Left ventricle myocardium inferior (tissue), 1 donor: ENCODE data around the gene GRIK5. TPM values are rescaled to one million over a fixed set of nuclear protein-coding genes. Genes with fewer than 3 reads are reported as not detected.

ENCODE experiments used
- DNase-seq: peaks from one replicate; pipeline ENCODE4 v3.0.0-alpha.2; 2020
- H3K27ac ChIP-seq: fragments of 200-600 bp; replicated peaks from 2 replicates; pipeline ENCODE4 v1.8.0; 2021
- H3K27me3 ChIP-seq: fragments of 200-600 bp; 2 replicates; pipeline ENCODE4 v1.8.0; 2021; ENCODE audit warnings: low read depth
- H3K36me3 ChIP-seq: fragments of 200-600 bp; 2 replicates; pipeline ENCODE4 v1.8.0; 2021
- H3K4me1 ChIP-seq: fragments of 200-600 bp; 2 replicates; pipeline ENCODE4 v1.8.0; 2021
- H3K4me3 ChIP-seq: fragments of 200-600 bp; 2 replicates; pipeline ENCODE4 v1.8.0; 2021; ENCODE audit warnings: mild to moderate bottlenecking, moderate library complexity
- H3K9me3 ChIP-seq: fragments of 200-600 bp; replicated peaks from 2 replicates; pipeline ENCODE4 v1.8.0; 2021
- CTCF ChIP-seq: fragments of 200-600 bp; IDR thresholded peaks from 2 replicates; pipeline ENCODE4 v1.8.0; 2021; ENCODE audit warnings: antibody characterized with exemption, mild to moderate bottlenecking, borderline replicate concordance
- intact Hi-C: fragments of 100-400 bp; cut with micrococcal nuclease; formaldehyde crosslinking; loops from one replicate; pipeline ENCODE4 v1.11.0; 2022
- total RNA-seq: library from RNA; stranded (reverse); fragmentation: NEBNext Ultra II Directional; extraction: Animal tissue kit (Norgen Biotek cat#: 25700); gene quantifications from one replicate; pipeline ENCODE4 v1.2.1, GENCODE V29; 2021
- donor health status: DM: no; HTN: yes; CAD: no; lungs with severe emphysema.

The GRIK5 gene
- total RNA-seq, 1 donor from 2014 or later = 2.1 TPM

- H3K4me3 ChIP-seq = peak overlapping the region; percentile 94
- TF ChIP-seq CTCF = peak; percentile 84
- peaks cover 40% of the 10 kb centered on the region for H3K4me1 ChIP-seq
- intact Hi-C loops = no loop called here
- H3K9me3 ChIP-seq = no peaks in the 10 kb centered on the region
- peaks cover 6% of the 10 kb centered on the region for H3K36me3 ChIP-seq
- no peaks in the 10 kb centered on the region for H3K27me3 ChIP-seq
- peak overlapping the region; percentile 92 for H3K27ac ChIP-seq
- DNase-seq = peak; percentile 48
Observed at GRCh38 chr19:41957838-41958366, 112.1 kb downstream of the GRIK5 start.

- H3K27ac ChIP-seq = peak overlapping the region; percentile 92
- intact Hi-C loops = no loop called here
Observed at GRCh38 chr19:41957161-41957837, 112.7 kb downstream of the GRIK5 start.

GRCh38 chr19:41956621-41957020, 113.4 kb downstream of the GRIK5 start:
- Histone ChIP-seq H3K27me3 (no peaks in the 10 kb centered on the region), H3K4me3 (no peak overlapping the region), H3K36me3 (peaks cover 6% of the 10 kb centered on the region), H3K27ac (no peak overlapping the region), H3K4me1 (peaks cover 40% of the 10 kb centered on the region), H3K9me3 (no peaks in the 10 kb centered on the region)
- TF ChIP-seq CTCF = no peak
- intact Hi-C loops = no loop called here
- no peak for DNase-seq

More at GRCh38 chr19:41957161-41957837, 112.7 kb downstream of the GRIK5 start:
- Histone ChIP-seq H3K4me3 (peak overlapping the region; percentile 94), H3K36me3 (peaks cover 6% of the 10 kb centered on the region), H3K9me3 (no peaks in the 10 kb centered on the region), H3K27me3 (no peaks in the 10 kb centered on the region), H3K4me1 (peaks cover 40% of the 10 kb centered on the region)
- DNase-seq = no peak
- TF ChIP-seq CTCF = no peak

- no peaks in the 10 kb centered on the region for H3K9me3 ChIP-seq
- no peak for DNase-seq
- H3K4me3 ChIP-seq = no peak overlapping the region
- H3K27ac ChIP-seq = no peak overlapping the region
- TF ChIP-seq CTCF = no peak
- intact Hi-C loops = no loop called here
- H3K27me3 ChIP-seq = no peaks in the 10 kb centered on the region
- peaks cover 40% of the 10 kb centered on the region for H3K4me1 ChIP-seq
- peaks cover 6% of the 10 kb centered on the region for H3K36me3 ChIP-seq
Observed at GRCh38 chr19:41955521-41955920, 114.5 kb downstream of the GRIK5 start.

- peaks cover 3% of the 10 kb centered on the region for H3K36me3 ChIP-seq
- no peaks in the 10 kb centered on the region for H3K27me3 ChIP-seq
- peaks cover 12% of the 10 kb centered on the region for H3K4me1 ChIP-seq
- H3K9me3 ChIP-seq = no peaks in the 10 kb centered on the region
- TF ChIP-seq CTCF = peak; percentile 99
- H3K27ac ChIP-seq = no peak overlapping the region
- no peak overlapping the region for H3K4me3 ChIP-seq
- peak; percentile 73 for DNase-seq
- intact Hi-C loops = no loop called here
Observed at GRCh38 chr19:41951686-41952172, 118.3 kb downstream of the GRIK5 start.

Other genes with a start within 250 kb of the GRIK5 start
- not detected for gene LYPD4, start 225.5 kb downstream of the GRIK5 start, total RNA-seq
- gene DMRTC2, start 225.2 kb downstream of the GRIK5 start, total RNA-seq = not detected
- gene RPS19, start 210.0 kb downstream of the GRIK5 start, total RNA-seq = 611 TPM
- not detected for gene CD79A, start 192.9 kb downstream of the GRIK5 start, total RNA-seq
- gene ARHGEF1, start 187.0 kb downstream of the GRIK5 start, total RNA-seq = 28.3 TPM
- gene ERFL, start 141.8 kb downstream of the GRIK5 start, total RNA-seq = not detected
- 56.7 TPM for gene RABAC1, start 110.9 kb downstream of the GRIK5 start, total RNA-seq
- gene ATP1A3, start 76.0 kb downstream of the GRIK5 start, total RNA-seq = 375 TPM
- 7.1 TPM for gene ZNF574, start 6.0 kb upstream of the GRIK5 start, total RNA-seq
- 1.2 TPM for gene POU2F2, start 62.2 kb upstream of the GRIK5 start, total RNA-seq
- 15.8 TPM for gene DEDD2, start 147.5 kb upstream of the GRIK5 start, total RNA-seq
- gene ZNF526, start 150.1 kb upstream of the GRIK5 start, total RNA-seq = 5.9 TPM
- gene GSK3A, start 172.4 kb upstream of the GRIK5 start, total RNA-seq = 37.6 TPM
- 33.5 TPM for gene ERF, start 184.9 kb upstream of the GRIK5 start, total RNA-seq
- gene CIC, start 199.0 kb upstream of the GRIK5 start, total RNA-seq = 33.3 TPM
- gene PRR19, start 231.9 kb upstream of the GRIK5 start, total RNA-seq = not detected
- 2.1 TPM for gene PAFAH1B3, start 232.4 kb upstream of the GRIK5 start, total RNA-seq
- 0.36 TPM for gene TMEM145, start 243.1 kb upstream of the GRIK5 start, total RNA-seq